GM19468 (cell line): Measurements from ENCODE around the gene REELD1.

ENCODE experiments used
- ATAC-seq: cut with Tn5 transposase; IDR thresholded peaks from one replicate; pipeline ENCODE4 v1.9.1; 2021; ENCODE audit warnings: mild to moderate bottlenecking, moderate library complexity, moderate number of reproducible peaks; ENCODE audit not compliant: unreplicated experiment; ENCODE audit errors: extremely low read depth

REELD1 gene

GRCh38 chr4:146261041-146261440 is 46.7 kb downstream of the REELD1 start:
- no peak for ATAC-seq

- ATAC-seq = no peak
These were observed 49.5 kb downstream of the REELD1 start for GRCh38 chr4:146263793-146264192.

- ATAC-seq = no peak
These were observed 51.7 kb downstream of the REELD1 start for GRCh38 chr4:146265950-146266490.

- no peak for ATAC-seq
These were observed 53.5 kb downstream of the REELD1 start for GRCh38 chr4:146267826-146268225.

GRCh38 chr4:146269228-146269653 is 54.9 kb downstream of the REELD1 start:
- peak; percentile 35 for ATAC-seq

- no peak for ATAC-seq
These were observed 57.1 kb downstream of the REELD1 start for GRCh38 chr4:146271466-146271865.

- ATAC-seq = peak; percentile 54
These were observed 59.0 kb downstream of the REELD1 start for GRCh38 chr4:146273204-146273901.

GRCh38 chr4:146274774-146275173 is 60.4 kb downstream of the REELD1 start:
- no peak for ATAC-seq

- ATAC-seq = no peak
These were observed 61.0 kb downstream of the REELD1 start for GRCh38 chr4:146275370-146275769.

- no peak for ATAC-seq
These were observed 64.6 kb downstream of the REELD1 start for GRCh38 chr4:146278986-146279385.
